IPS-11a (cell line): ENCODE results near the gene CCDC191.

ENCODE experiments used
- H3K4me3 ChIP-seq: one replicate; pipeline ENCODE4 v1.5.1; 2013; ENCODE audit warnings: low read depth, low read length, control low read depth

Gene CCDC191

DNA sequence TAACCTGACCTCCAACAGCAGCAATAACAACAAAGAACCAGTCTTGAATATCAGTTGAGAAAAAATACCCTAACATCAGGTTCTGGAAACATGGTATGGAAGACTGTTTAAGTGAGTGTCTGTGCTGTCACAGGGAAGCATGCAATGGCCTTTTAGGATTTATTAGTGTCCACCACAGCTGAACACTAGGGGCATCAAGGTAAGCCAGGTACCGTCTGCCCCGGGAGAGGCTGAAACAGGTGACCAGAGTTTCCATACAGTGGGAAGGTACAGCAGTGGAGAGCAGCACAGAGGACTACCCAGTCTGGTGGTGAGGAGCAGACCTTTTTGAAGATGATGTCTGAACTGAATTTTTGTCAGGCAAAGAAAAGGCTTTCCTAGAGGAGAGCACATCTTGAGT is 90.2 kb downstream of the CCDC191 start:
- no peak overlapping the region for H3K4me3 ChIP-seq

DNA sequence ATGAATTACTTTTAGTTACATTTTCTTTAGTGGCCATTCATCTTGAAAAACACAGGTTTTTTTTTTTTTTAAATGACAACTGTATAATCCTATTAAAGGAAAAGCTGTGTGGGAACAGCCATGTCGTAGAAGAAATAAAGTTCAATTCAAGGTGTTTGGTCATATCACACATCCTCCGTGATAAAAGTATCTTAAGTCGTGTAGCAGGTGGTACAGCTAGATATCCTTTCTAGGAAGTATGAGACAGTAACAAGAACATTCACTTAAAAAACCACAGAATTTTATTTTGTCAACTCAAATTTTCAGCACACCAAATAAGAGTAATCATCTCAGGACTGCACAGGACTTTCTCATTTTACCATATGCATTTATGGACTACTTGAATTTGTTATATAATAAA is 92.4 kb downstream of the CCDC191 start:
- H3K4me3 ChIP-seq, result no peak overlapping the region

DNA sequence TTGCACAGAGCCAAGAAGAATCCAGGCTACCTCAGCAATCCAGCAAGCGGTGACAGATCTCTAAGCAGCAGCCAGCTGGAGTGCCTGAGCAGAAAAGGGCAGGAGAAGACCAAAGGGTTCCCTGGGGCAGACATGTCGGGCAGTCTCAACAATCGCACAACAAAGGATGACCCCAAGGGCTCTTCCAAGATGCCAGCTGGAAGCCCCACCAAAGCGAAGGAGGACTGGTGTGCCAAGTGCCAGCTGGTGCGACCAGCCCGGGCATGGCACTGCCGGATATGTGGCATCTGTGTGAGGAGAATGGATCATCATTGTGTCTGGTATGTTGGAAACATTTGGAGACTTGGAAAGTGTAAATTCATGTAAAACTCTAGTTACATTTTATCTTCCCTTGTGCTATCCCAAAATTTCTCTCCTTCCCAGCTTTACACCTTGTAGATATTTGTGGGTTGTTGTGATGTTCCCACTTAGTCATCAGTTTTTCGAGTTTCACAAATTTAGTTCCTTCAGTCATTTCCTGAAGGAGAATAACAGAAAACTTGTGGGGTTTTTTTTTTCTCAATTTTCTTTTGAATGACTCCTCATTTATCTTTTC is 102.1 kb downstream of the CCDC191 start:
- H3K4me3 ChIP-seq, result no peak overlapping the region

DNA sequence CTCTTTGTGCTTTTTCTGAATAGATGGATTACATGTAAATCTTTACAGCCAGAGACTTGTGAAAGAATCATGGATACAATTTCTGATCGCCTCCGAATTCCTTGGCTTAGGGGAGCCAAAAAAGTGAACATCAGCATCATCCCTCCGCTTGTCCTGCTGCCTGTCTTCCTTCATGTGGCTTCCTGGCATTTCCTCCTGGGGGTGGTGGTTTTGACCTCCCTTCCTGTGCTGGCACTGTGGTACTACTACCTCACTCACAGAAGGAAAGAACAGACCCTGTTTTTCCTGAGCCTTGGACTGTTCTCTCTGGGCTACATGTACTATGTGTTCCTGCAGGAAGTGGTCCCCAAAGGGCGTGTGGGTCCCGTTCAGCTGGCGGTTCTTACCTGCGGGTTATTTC is 102.6 kb downstream of the CCDC191 start:
- H3K4me3 ChIP-seq, result no peak overlapping the region

- no peak overlapping the region for H3K4me3 ChIP-seq
These were observed 103.4 kb downstream of the CCDC191 start for GRCh38 chr3:113952921-113953320.

DNA sequence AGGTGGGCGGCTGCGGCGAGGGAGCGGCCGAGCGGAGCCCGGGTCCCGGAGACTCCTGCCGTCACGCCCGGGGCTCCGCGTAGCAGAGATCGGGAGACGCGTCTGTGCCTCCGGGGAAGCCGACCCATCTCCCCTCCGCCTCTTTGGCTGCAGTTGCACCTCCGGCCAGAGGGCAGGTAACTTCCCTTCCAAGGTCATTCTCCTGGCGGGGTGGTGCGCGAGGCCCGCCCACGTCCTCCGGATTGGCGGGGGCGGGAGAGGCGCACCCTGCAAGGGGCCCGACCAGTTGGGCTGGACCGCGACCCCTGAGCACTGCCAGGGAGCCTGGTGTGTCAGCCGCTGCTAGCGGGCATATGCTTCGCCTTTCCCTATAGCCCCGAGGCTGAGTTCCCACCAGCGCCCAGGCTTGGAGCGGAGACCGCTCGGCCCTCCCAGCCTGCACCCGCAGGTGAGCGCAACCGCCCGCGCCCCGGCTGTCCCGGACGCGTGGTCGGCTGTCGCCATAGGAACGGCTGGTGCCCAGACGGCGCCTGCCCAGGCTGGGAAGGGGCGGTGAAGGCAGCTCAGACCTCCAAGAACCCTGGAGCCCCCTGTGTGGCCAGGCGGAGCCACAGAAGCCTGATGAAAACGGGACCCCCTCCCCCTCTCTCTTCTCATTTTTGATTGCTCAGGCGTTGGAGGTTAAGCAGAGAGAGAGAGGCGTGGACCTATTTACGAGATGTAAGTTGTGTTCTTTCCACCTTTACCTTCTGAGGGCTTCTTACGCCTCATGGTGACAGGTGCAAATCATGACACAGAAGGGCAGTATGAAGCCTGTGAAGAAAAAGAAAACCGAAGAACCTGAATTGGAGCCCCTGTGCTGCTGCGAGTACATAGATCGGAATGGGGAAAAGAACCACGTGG is 108.1 kb downstream of the CCDC191 start:
- H3K4me3 ChIP-seq, result peak overlapping the region; percentile 69

DNA sequence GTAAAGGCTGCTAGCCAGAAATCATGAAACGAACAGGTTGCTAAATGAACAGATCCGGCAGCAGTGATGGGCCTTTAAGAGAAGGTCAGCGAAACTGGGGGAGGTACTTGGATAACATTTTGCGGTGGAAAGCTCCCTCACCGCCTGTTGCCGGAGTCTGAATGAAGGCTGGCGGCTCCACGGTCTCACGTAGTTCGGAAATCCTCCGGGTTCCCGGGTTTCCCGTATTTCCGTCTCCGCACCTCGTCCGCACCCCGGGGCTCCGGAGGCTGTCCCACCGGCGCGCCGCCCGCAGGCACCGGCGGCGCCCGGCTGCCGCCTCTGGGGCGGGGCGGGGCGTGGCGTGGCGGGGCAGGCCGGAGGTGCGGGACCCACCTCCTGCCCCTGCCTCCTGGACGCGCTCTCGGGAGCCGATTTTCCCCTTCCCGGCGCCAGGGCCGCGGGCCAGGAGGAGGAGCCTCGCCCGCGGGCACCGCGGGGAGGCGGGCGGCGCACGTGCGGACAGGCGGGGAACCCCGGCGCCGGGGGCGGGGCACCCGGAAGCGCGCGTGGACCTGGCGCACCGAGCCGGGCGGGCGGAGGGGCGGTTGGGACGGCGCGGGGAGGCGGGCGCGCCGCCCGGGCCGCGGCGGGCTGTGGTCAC is 108.8 kb downstream of the CCDC191 start, which contains the start of gene ZDHHC23:
Gene ZDHHC23, plus strand, starts transcription at position 642 of the 643 bp plus-strand sequence. CDS start 790 bp downstream, outside the sequence.
- H3K4me3 ChIP-seq, result peak within 1 kb of the TSS; percentile 69

- peak overlapping the region; percentile 69 for H3K4me3 ChIP-seq
These were observed 109.5 kb downstream of the CCDC191 start for GRCh38 chr3:113946831-113947230.

DNA sequence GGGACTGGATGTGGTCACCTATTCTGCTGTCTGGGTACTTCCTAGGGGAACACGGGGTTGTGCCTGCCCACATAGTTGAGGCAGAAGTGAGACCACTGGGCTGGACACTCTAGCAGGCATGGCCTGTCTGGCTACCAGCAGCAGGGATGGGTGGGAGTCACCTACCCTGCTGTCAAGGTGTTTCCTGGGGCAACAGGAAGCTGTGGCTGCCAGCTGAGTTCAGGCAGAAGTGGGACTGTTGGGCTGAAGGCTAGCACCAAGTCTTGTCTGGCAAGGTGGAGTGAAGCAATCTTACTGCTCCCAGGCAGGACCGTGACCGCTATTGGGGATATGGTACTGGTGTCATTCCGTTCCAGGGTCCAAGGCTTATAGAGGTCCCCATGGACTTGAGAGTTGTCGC is 128.8 kb downstream of the CCDC191 start:
- no peak overlapping the region for H3K4me3 ChIP-seq

GRCh38 chr3:113914646-113915045 is 141.7 kb downstream of the CCDC191 start:
- H3K4me3 ChIP-seq, result no peak overlapping the region
